ENCODE measurements around the gene ANTXRL.
"Not testable (repeated sequence)": the region's sequence is repeated elsewhere in the genome, so short reads cannot be mapped to it uniquely, and the experiment has no call there.

ANTXRL gene

DNA sequence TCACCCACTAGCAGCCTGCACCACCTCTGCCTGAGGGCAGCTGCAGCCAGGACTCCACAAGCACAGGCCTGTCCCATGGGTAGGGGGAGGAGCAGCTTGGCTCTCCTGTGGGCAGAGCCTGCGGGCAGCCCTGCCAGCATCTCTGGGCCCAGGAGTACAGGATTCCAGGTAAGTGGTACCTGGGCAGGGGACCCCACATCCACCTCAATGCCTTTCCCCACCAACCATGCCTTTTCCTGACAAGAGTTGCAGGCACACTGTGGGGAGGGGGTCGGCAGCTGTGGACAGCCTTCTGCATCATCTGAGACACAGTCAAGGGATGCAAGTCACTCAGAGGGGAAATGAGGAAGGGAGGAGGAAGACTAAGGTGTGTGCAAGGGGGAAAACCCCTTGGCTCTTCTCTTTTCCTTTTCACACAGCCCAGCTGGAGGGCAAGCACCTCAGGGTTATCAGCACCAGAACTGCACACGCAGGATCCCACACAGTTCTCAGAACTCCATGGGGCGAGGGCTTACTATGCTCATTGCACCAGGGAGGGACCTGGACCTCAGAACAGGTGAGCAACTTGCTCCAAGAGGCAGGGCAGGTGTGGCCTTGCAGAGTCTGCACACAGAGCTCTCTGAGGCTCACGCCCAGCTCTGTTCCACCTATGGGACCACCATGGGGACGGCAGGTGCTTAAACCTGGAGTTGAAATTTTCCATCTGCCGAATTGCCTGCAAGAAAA is 16.5 kb upstream of the ANTXRL start:
- Histone ChIP-seq H3K4me2 (ENCODE audit: insufficient read depth, low read length, poor library complexity, severe bottlenecking) (no peak overlapping the region), H3K36me3 (replicated peaks in 1 of 2; ENCODE audit: control insufficient read depth in 2 of 2, insufficient read depth in 2 of 2, low read length in 2 of 2) (no peaks in the 10 kb centered on the region), H3K4me1 (ENCODE audit: control insufficient read depth in 2 of 2, insufficient read depth in 1 of 2, low read depth in 1 of 2, low read length in 2 of 2) (peaks cover 0 to 2% of the 10 kb centered on the region in 2 donors), H3K14ac (ENCODE audit: low read length) (no peak overlapping the region), H2AK5ac (ENCODE audit: low read depth, low read length) (no peak overlapping the region), H3K9ac (ENCODE audit: low read depth, low read length, poor library complexity) (no peak overlapping the region), H3K9me3 (replicated peaks in 1 of 2; ENCODE audit: control insufficient read depth in 2 of 2, insufficient read depth in 1 of 2, low read depth in 1 of 2, low read length in 2 of 2) (peaks cover 0 to 2% of the 10 kb centered on the region in 2 donors), H3K79me1 (ENCODE audit: low read depth, low read length) (peaks cover 2% of the 10 kb centered on the region), H3K4ac (ENCODE audit: low read length) (no peak overlapping the region), H3K27me3 (ENCODE audit: control insufficient read depth in 3 of 3, insufficient read depth in 3 of 3, low read depth in 1 of 3, low read length in 3 of 3) (peaks cover 0 to 3% (median 0%) of the 10 kb centered on the region in 3 experiments), H3K23ac (ENCODE audit: low read depth, low read length, poor library complexity) (no peak overlapping the region), H2AFZ (ENCODE audit: low read length) (no peak overlapping the region), H2BK12ac (ENCODE audit: low read length) (no peak overlapping the region), H2BK120ac (ENCODE audit: low read depth, low read length) (no peak overlapping the region), H3K4me3 (ENCODE audit: low read length in 2 of 2) (no peak overlapping the region), H3K27ac (replicated peaks; ENCODE audit: low read length) (no peak overlapping the region), H3K18ac (ENCODE audit: low read length) (peak overlapping the region; percentile 32), H4K91ac (ENCODE audit: low read depth, low read length, poor library complexity) (no peak overlapping the region), H2BK15ac (ENCODE audit: low read length) (no peak overlapping the region), H4K8ac (ENCODE audit: low read depth, low read length) (no peak overlapping the region), H2BK5ac (ENCODE audit: low read length) (no peak overlapping the region)
- DNase-seq (ENCODE audit: low spot score) = no peak
- no CpG with 5 or more reads among the region's 7 CpGs for whole genome bisulfite sequencing, 2 donors (ENCODE audit: extremely low coverage in 2 of 2, insufficient read length in 2 of 2, insufficient replicate concordance in 1 of 2)

- not testable (repeated sequence) for H2BK15ac ChIP-seq (ENCODE audit: low read length); H3K18ac ChIP-seq (ENCODE audit: low read length); H4K91ac ChIP-seq (ENCODE audit: low read depth, low read length, poor library complexity); DNase-seq (ENCODE audit: low spot score); H3K9ac ChIP-seq (ENCODE audit: low read depth, low read length, poor library complexity); H2BK12ac ChIP-seq (ENCODE audit: low read length); H3K9me3 ChIP-seq (replicated peaks in 1 of 2; ENCODE audit: control insufficient read depth in 2 of 2, insufficient read depth in 1 of 2, low read depth in 1 of 2, low read length in 2 of 2); H3K79me1 ChIP-seq (ENCODE audit: low read depth, low read length); H3K27me3 ChIP-seq (ENCODE audit: control insufficient read depth in 3 of 3, insufficient read depth in 3 of 3, low read depth in 1 of 3, low read length in 3 of 3); H2BK120ac ChIP-seq (ENCODE audit: low read depth, low read length); H2BK5ac ChIP-seq (ENCODE audit: low read length); H3K14ac ChIP-seq (ENCODE audit: low read length); H3K4ac ChIP-seq (ENCODE audit: low read length); H3K23ac ChIP-seq (ENCODE audit: low read depth, low read length, poor library complexity); H3K4me2 ChIP-seq (ENCODE audit: insufficient read depth, low read length, poor library complexity, severe bottlenecking); H2AFZ ChIP-seq (ENCODE audit: low read length); H4K8ac ChIP-seq (ENCODE audit: low read depth, low read length); H3K4me3 ChIP-seq (ENCODE audit: low read length in 2 of 2); H3K36me3 ChIP-seq (replicated peaks in 1 of 2; ENCODE audit: control insufficient read depth in 2 of 2, insufficient read depth in 2 of 2, low read length in 2 of 2); H2AK5ac ChIP-seq (ENCODE audit: low read depth, low read length); H3K4me1 ChIP-seq (ENCODE audit: control insufficient read depth in 2 of 2, insufficient read depth in 1 of 2, low read depth in 1 of 2, low read length in 2 of 2); H3K27ac ChIP-seq (replicated peaks; ENCODE audit: low read length)
- WGBS, 2 donors (ENCODE audit: extremely low coverage in 2 of 2, insufficient read length in 2 of 2, insufficient replicate concordance in 1 of 2) = no CpG with 5 or more reads among the region's 7 CpGs
These were observed 15.8 kb upstream of the ANTXRL start for GRCh38 chr10:46270963-46271530.

DNA sequence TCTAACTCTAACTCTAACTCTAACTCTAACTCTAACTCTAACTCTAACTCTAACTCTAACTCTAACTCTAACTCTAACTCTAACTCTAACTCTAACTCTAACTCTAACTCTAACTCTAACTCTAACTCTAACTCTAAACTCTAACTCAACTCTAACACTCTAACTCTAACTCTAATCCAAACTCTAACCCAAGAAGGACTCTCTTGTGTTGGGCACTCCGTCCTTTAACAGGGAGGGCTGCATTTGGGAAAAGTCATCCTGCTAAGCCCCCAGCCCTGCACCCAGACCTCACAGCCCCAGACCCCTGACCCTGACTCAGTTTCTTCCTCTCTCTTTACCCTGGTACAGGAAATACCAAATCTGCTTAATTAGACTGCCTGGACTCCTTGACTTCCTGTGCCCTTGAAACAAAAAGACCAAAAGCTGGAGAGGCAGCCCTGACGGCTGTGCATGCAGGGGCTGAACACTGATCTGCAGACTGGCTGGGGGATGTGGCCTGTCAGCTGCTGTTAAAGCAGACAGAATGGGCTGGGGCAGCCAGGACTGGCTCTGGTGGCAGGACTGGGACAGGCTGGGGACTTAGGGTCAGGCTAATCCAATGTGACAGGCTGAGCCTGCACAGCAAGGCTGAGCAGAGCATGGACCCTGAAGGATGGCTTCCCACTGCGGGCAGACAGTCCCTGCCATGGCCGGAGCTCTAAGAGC is 14.8 kb upstream of the ANTXRL start:
- not testable (repeated sequence) for H3K23ac ChIP-seq (ENCODE audit: low read depth, low read length, poor library complexity); H3K9me3 ChIP-seq (replicated peaks in 1 of 2; ENCODE audit: control insufficient read depth in 2 of 2, insufficient read depth in 1 of 2, low read depth in 1 of 2, low read length in 2 of 2); H3K36me3 ChIP-seq (replicated peaks in 1 of 2; ENCODE audit: control insufficient read depth in 2 of 2, insufficient read depth in 2 of 2, low read length in 2 of 2); H2BK5ac ChIP-seq (ENCODE audit: low read length); H3K27ac ChIP-seq (replicated peaks; ENCODE audit: low read length); H2BK120ac ChIP-seq (ENCODE audit: low read depth, low read length); H3K4me3 ChIP-seq (ENCODE audit: low read length in 2 of 2); H3K4me1 ChIP-seq (ENCODE audit: control insufficient read depth in 2 of 2, insufficient read depth in 1 of 2, low read depth in 1 of 2, low read length in 2 of 2); H2BK12ac ChIP-seq (ENCODE audit: low read length); H2BK15ac ChIP-seq (ENCODE audit: low read length); H2AFZ ChIP-seq (ENCODE audit: low read length); H3K4ac ChIP-seq (ENCODE audit: low read length); H3K9ac ChIP-seq (ENCODE audit: low read depth, low read length, poor library complexity); DNase-seq (ENCODE audit: low spot score); H4K8ac ChIP-seq (ENCODE audit: low read depth, low read length); H2AK5ac ChIP-seq (ENCODE audit: low read depth, low read length); H3K4me2 ChIP-seq (ENCODE audit: insufficient read depth, low read length, poor library complexity, severe bottlenecking); H3K14ac ChIP-seq (ENCODE audit: low read length); H3K79me1 ChIP-seq (ENCODE audit: low read depth, low read length); H4K91ac ChIP-seq (ENCODE audit: low read depth, low read length, poor library complexity); H3K18ac ChIP-seq (ENCODE audit: low read length); H3K27me3 ChIP-seq (ENCODE audit: control insufficient read depth in 3 of 3, insufficient read depth in 3 of 3, low read depth in 1 of 3, low read length in 3 of 3)
- no CpG with 5 or more reads among the region's 4 CpGs for WGBS, 2 donors (ENCODE audit: extremely low coverage in 2 of 2, insufficient read length in 2 of 2, insufficient replicate concordance in 1 of 2)

GRCh38 chr10:46272863-46273415 is 13.9 kb upstream of the ANTXRL start:
- no peaks in the 10 kb centered on the region for H3K79me1 ChIP-seq (ENCODE audit: low read depth, low read length)
- H3K4me1 ChIP-seq (ENCODE audit: control insufficient read depth in 2 of 2, insufficient read depth in 1 of 2, low read depth in 1 of 2, low read length in 2 of 2) = no peaks in the 10 kb centered on the region
- no CpG with 5 or more reads among the region's 4 CpGs for WGBS, 2 donors (ENCODE audit: extremely low coverage in 2 of 2, insufficient read length in 2 of 2, insufficient replicate concordance in 1 of 2)
- H3K14ac ChIP-seq (ENCODE audit: low read length) = no peak overlapping the region
- no peak overlapping the region for H3K4me3 ChIP-seq (ENCODE audit: low read length in 2 of 2)
- H4K8ac ChIP-seq (ENCODE audit: low read depth, low read length) = peak overlapping the region; percentile 72
- H2BK15ac ChIP-seq (ENCODE audit: low read length) = no peak overlapping the region
- peak overlapping the region; percentile 10 for H2BK120ac ChIP-seq (ENCODE audit: low read depth, low read length)
- H4K91ac ChIP-seq (ENCODE audit: low read depth, low read length, poor library complexity) = no peak overlapping the region
- no peak overlapping the region for H2AFZ ChIP-seq (ENCODE audit: low read length)
- H3K36me3 ChIP-seq (replicated peaks in 1 of 2; ENCODE audit: control insufficient read depth in 2 of 2, insufficient read depth in 2 of 2, low read length in 2 of 2) = no peaks in the 10 kb centered on the region
- H3K9ac ChIP-seq (ENCODE audit: low read depth, low read length, poor library complexity) = peak overlapping the region; percentile 38
- no peak for DNase-seq (ENCODE audit: low spot score)
- no peak overlapping the region for H2BK12ac ChIP-seq (ENCODE audit: low read length)
- no peaks in the 10 kb centered on the region for H3K27me3 ChIP-seq (ENCODE audit: control insufficient read depth in 3 of 3, insufficient read depth in 3 of 3, low read depth in 1 of 3, low read length in 3 of 3)
- no peaks in the 10 kb centered on the region for H3K9me3 ChIP-seq (replicated peaks in 1 of 2; ENCODE audit: control insufficient read depth in 2 of 2, insufficient read depth in 1 of 2, low read depth in 1 of 2, low read length in 2 of 2)
- H2AK5ac ChIP-seq (ENCODE audit: low read depth, low read length) = no peak overlapping the region
- no peak overlapping the region for H3K4me2 ChIP-seq (ENCODE audit: insufficient read depth, low read length, poor library complexity, severe bottlenecking)
- no peak overlapping the region for H2BK5ac ChIP-seq (ENCODE audit: low read length)
- no peak overlapping the region for H3K27ac ChIP-seq (replicated peaks; ENCODE audit: low read length)
- H3K4ac ChIP-seq (ENCODE audit: low read length) = no peak overlapping the region
- H3K23ac ChIP-seq (ENCODE audit: low read depth, low read length, poor library complexity) = no peak overlapping the region
- peak overlapping the region; percentile 2 for H3K18ac ChIP-seq (ENCODE audit: low read length)

Measured in neuronal stem cell (in vitro differentiated cells).